Subcutaneous adipose tissue (tissue), 4 donors: ENCODE measurements around the gene HCAR3. TPM values are rescaled to one million over a fixed set of nuclear protein-coding genes. Genes with fewer than 3 reads are reported as not detected.

ENCODE experiments used
- total RNA-seq, 4 donors: library from RNA; depleted of rRNA; stranded (reverse); fragments of >200 nt; gene quantifications; one replicate each; pipeline ENCODE4 v1.1.0, GENCODE V29; 2016
- TF ChIP-seq, protein P1 (sequence below): fragments of 450-650 bp; IDR thresholded peaks from one replicate; pipeline ENCODE4 v1.5.1; 2016; ENCODE audit warnings: low read depth, mild to moderate bottlenecking, control low read depth, antibody characterized with exemption, moderate library complexity

Gene HCAR3
- total RNA-seq, 4 donors from 2014 or later: 1.9 to 3.1 (median 2.4) TPM

DNA sequence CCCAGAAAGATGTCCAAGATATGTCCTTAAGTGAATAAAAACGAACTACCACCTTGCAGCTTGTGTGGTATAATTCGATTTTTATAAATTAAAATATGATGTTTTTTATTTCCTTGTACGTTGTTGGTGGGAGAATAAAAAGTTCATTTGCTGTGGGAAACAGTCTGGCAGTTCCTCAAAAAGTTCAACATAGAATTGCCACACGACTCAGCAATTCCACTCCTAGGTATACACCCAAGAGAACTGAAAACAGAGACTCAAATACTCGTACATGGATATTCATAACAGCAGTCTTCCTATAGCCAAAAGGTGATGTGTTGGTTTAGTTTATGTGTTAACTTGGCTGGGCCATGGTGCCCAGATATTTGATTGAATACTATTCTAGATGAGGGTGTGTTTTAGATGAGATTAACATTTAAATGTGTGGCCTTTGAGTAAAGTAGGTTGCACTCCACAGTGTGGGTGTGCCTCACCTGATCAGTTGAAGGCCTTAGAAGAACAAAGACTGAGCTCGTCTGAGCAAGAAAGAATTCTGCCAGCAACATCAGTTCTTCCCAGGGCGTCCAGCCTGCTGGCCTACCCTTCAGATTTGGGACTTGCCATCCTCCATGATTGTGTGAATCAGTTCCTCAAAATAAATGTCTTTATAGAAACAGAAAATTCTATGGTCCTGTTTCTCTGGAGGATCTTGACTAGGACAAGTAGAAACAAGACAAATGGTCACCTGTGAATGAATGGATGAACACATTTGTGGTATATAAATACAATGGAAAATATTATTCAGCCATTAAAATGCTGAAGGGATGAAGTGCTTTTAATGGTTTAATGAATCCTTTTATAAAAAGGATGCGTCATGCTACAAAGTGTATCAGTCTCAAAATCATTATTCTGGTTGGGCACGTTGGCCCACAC lies 30.9 kb upstream of the HCAR3 start:
- TF ChIP-seq, protein P1, sequence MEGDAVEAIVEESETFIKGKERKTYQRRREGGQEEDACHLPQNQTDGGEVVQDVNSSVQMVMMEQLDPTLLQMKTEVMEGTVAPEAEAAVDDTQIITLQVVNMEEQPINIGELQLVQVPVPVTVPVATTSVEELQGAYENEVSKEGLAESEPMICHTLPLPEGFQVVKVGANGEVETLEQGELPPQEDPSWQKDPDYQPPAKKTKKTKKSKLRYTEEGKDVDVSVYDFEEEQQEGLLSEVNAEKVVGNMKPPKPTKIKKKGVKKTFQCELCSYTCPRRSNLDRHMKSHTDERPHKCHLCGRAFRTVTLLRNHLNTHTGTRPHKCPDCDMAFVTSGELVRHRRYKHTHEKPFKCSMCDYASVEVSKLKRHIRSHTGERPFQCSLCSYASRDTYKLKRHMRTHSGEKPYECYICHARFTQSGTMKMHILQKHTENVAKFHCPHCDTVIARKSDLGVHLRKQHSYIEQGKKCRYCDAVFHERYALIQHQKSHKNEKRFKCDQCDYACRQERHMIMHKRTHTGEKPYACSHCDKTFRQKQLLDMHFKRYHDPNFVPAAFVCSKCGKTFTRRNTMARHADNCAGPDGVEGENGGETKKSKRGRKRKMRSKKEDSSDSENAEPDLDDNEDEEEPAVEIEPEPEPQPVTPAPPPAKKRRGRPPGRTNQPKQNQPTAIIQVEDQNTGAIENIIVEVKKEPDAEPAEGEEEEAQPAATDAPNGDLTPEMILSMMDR: no peak

DNA sequence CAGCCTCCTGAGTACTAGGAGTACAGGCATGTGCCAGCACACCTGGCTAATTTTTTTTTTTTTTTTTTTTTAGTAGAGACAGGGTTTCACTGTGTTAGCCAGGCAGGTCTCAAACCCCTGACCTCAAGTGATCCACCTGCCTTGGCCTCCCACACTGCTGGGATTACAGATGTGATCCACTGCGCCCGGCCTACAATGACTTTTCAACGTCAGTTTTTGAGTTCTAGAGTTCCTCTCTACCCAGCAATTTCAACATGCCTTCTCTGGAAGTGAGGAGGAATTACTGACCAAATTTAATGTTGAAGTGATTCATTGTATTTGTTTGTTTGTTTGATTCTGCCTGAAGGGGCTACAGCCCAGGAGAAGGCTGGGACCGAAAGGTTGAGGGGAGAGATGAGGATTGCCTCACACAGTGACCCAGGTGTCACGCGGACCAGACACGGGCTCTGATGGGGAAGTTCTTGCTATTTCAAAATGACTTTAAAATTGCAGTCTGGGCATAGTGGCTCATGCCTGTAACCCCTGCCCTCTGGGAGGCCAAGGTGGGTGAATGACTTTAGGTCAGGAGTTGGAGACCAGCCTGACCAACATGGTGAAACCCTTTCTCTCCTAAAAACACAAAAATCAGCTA lies 27.4 kb upstream of the HCAR3 start:
- TF ChIP-seq, protein P1: no peak

DNA sequence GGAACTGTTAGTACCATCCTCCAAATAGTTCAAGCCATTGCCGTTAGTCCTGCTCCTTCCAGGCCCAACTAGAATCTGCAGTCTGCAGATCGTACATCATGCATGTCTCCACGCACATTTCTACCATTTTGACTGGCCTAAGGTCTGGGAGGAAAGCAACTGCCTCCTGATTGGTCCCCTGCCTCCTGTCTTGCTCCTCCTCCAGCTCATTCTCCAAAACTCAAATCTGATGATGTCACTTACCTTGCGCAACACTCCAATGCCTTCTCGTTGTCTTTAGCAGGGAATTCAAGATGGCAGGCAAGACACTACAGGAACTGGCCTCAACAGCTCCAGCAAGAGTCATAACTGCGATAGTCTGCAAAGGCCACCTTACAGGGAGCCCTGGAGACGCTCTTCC lies 23.7 kb upstream of the HCAR3 start:
- TF ChIP-seq, protein P1: no peak

- TF ChIP-seq, protein P1: no peak
Measured at GRCh38 chr12:122738571-122738970, 22.0 kb upstream of the HCAR3 start.

- TF ChIP-seq, protein P1: no peak
Measured at GRCh38 chr12:122732611-122733010, 16.0 kb upstream of the HCAR3 start.

DNA sequence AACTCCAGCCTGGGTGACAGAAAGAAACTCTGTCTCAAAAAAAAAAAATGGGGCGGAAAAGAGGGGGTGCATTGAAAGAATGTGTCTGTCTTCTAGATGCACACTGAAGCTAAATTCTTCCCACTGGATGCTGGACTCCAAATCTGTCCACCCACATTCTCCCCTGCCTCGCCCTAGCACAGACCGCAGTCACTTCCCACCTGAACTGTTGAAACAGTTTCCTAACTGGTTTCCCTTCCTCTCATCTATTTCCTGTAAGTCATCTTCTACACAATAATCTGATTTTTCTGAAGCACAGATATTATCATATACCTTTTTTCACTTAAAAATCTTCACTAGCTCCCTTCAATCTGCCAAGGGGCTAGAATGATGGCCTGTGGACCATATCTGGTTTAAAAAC lies 15.6 kb upstream of the HCAR3 start:
- TF ChIP-seq, protein P1: no peak
